Bone marrow (tissue), 2 donors: ENCODE results near the gene PHTF1.

Experiments
- DNase-seq, 2 donors: peaks; one replicate each; lab custom pipeline; 2025; lab: John Stamatoyannopoulos, UW

Gene PHTF1

DNA sequence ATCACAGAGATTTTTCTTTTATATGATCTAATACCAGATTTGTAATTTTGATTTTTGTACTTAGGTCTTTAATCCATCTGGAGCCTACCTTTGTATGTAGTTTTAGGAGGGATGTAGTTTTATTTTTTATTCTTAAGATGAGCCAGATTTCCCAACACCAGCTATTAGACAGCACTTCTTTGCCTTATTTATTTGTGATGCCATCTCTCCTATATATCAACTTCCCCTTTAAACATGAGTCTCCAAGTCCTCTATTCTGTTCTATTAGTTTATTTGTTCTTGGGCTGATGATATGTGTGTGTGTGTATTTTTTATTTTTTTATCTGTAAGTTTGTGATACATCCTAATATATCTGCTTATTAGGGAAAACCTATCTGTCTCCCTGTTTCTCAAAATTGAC is 94.2 kb downstream of the PHTF1 start:
- DNase-seq, result no peak

- DNase-seq, result no peak
These were observed 95.9 kb downstream of the PHTF1 start for GRCh38 chr1:113663165-113663951.

DNA sequence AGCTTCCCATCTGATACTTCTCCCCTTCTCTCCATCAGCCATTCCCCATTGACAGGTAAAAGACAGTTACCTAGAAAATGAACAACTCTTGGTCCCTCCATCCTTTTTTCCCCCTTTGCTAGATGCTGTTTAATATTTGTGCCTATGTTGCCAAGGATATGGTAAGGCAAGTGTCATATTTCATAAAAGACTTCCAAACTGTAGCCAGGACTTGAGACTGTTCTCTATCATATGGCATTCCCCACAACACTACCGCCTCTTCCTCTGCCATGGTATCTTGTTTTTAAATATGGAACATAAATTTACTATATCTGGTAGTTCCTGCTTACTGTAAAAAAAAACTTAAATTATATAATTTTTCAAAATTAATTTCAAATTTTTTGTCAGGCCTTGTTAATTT is 97.2 kb downstream of the PHTF1 start:
- no peak for DNase-seq

- no peak for DNase-seq
These were observed 99.2 kb downstream of the PHTF1 start for GRCh38 chr1:113660088-113660487.

GRCh38 chr1:113659556-113659955 is 99.7 kb downstream of the PHTF1 start:
- no peak for DNase-seq

DNA sequence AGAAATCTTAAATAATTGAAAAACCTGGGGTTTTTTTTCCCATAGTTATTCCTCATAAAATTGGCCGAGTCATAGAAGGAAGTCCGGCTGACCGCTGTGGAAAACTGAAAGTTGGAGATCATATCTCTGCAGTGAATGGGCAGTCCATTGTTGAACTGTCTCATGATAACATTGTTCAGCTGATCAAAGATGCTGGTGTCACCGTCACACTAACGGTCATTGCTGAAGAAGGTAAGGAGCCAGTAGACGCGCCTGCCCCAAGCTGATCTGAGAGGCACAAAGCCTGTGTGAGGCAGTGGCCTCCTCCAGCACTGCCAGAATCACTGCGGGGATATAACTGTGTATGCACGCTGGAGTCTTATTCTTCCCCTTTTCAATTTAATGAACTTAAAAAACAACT is 100.3 kb downstream of the PHTF1 start:
- DNase-seq, result no peak

GRCh38 chr1:113657556-113658063 is 101.7 kb downstream of the PHTF1 start:
- DNase-seq, result no peak

DNA sequence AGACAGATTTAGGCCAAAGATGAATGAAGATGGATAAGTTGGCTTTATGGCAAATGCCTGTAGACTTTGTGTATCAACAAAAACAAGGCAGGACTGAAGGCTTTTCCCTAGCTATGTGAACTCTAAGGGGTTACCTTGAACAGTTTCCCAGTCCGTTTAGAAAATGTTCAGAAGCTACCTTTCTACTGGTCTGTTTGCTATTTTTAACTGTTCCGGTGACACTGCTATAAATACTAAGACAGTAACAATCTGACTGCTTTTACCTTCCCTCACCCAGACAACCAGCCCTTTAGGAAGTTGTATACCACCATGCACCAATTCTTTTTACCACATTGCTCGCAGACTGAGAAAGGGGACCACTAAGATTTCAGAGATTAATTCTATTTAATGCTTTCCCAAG is 102.2 kb downstream of the PHTF1 start:
- no peak for DNase-seq

DNA sequence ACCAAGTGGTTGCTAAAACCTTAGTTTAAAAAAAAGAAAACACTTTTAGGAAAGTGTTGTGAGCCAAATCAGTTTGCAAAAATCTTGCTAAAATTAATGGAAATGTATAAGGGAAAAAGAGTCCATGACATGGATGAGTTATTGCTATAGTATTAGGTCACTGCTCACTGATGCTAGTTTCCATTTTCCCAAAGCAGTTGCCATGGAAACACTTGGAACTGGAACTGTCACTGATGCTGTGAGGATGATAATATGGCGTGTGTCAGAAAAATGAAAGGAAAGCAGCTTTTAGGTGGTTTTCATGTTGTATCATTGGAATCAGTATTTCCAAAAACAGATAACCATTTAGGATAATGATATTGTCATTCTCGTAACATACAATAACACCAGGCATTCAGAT is 104.4 kb downstream of the PHTF1 start:
- DNase-seq, result no peak

- DNase-seq, result no peak
These were observed 105.5 kb downstream of the PHTF1 start for GRCh38 chr1:113653741-113654140.

DNA sequence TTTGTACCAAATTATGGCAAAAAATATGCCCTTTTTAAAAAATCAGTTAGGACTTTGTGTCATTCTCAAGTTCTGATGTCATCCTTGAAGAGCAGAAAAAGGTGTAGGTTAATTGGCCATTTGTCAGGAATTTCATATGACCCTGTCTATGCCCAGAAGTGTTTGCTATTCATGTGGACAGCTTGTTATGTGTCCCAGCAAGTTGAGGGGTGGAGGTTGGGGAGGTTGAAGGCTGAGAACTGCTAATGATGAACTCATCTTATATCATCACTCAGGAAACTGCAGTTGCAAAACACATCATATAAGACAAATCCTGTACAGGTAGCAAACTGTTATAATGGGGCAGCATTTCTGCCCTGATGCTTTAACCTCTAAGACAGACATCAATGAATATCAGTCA is 106.5 kb downstream of the PHTF1 start:
- no peak for DNase-seq

DNA sequence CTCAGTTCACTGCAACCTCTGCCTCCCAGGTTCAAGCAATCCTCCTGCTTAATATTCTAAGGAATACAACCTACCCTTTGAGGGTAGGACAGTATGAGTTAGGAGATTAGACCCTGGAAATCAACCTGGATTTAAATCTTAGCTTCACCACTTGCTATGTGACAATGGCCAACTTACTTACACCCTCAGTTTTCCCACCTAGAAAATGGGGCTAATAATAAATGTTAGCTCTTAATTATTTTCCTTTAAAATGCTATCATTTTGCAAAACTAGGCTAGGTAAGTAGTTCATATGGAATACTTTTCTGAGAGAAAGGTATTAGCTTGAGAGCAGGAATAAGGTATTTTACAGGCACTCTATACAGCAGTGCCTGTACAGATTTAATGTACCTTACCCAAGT is 110.8 kb downstream of the PHTF1 start:
- DNase-seq, result no peak

DNA sequence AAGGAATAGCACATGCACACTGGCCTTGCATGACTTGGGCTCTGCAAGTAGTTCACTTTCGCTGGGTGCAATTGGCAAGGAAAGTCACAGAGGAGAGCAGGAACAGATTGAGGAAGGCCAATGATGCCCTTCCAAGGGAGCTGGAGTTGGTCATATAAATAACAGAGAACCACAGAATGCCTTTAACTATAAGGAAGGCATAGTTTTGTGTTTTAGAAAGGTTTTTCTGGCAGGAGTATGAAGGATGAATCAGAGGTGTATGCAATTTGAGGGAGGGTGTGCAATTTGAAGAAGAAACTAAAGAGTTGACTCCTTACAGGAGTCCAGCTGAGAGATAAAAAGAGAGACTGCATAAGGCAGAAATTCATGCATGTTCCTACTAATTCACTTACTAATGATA is 112.1 kb downstream of the PHTF1 start:
- no peak for DNase-seq
